GM12892 (cell line): ENCODE results near the gene CAMK2N2.
"Not testable (repeated sequence)": the region's sequence is repeated elsewhere in the genome, so short reads cannot be mapped to it uniquely, and the experiment has no call there.

Experiments used
- POLR2A ChIP-seq: IDR thresholded peaks from 2 replicates; pipeline ENCODE4 v1.6.1; 2011; ENCODE audit warnings: low read depth, low read length, control low read depth
- POLR2AphosphoS5 ChIP-seq: IDR thresholded peaks from 2 replicates; pipeline ENCODE4 v1.6.1; 2011; ENCODE audit warnings: low read depth, low read length, control low read depth
- TAF1 ChIP-seq: IDR thresholded peaks from 2 replicates; pipeline ENCODE4 v1.6.1; 2011; ENCODE audit warnings: low read depth, mild to moderate bottlenecking, control low read depth, low read length, borderline replicate concordance

DNA sequence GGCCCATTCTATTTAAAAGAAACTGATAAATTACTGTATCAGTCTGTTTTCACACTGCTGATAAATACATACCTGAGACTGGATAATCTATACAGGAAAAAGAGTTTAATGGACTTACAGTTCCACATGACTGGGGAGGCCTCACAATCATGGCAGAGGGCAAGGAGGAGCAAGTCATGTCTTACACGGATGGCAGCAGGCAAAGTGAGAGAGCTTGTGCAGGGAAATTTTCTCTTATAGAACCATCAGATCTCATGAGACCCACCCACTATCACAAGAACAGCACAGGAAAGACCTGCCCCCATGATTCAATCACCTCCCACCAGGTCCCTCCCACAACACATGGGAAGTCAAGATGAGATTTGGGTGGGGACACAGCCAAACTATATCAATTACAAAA lies 5.9 kb upstream of the CAMK2N2 start:
- TF ChIP-seq POLR2A, TAF1, POLR2AphosphoS5: not testable (repeated sequence)
